Prostate gland (tissue), 2 donors: ENCODE data around the gene NAGA. TPM values are rescaled to one million over a fixed set of nuclear protein-coding genes. Genes with fewer than 3 reads are reported as not detected.
A peak's percentile ranks its signal among the peaks of the same experiment; 100 is the strongest.
"Not testable (repeated sequence)": the region's sequence is repeated elsewhere in the genome, so short reads cannot be mapped to it uniquely, and the experiment has no call there.

Experiments used
- DNase-seq: peaks from one replicate; pipeline ENCODE4 v3.0.0-alpha.2; 2019; ENCODE audit warnings: low spot score
- H3K27ac ChIP-seq, 2 donors: fragments of 200-600 bp; sonication (generic); 2 replicates each; pipeline ENCODE4 v1.5.1; 2017 to 2019
- H3K27me3 ChIP-seq: fragments of 200-600 bp; sonication (generic); replicated peaks from 2 replicates; pipeline ENCODE4 v1.5.1; 2019; ENCODE audit not compliant: insufficient read depth
- H3K36me3 ChIP-seq, 2 donors: fragments of 200-600 bp; sonication (generic); 1 replicate in 1 of 2; 2 replicates in 1 of 2; pipeline versions ENCODE4 v1.5.1 to v1.8.1; 2017 to 2019
- H3K4me1 ChIP-seq: fragments of 200-600 bp; sonication (generic); replicated peaks from 2 replicates; pipeline ENCODE4 v1.5.1; 2019
- H3K4me3 ChIP-seq, 2 donors: fragments of 200-600 bp; sonication (generic); 2 replicates each; pipeline ENCODE4 v1.5.1; 2017 to 2019
- H3K9me3 ChIP-seq: fragments of 200-600 bp; sonication (generic); 2 replicates; pipeline ENCODE4 v1.5.1; 2017
- CTCF ChIP-seq, 4 experiments: fragments of 200-600 bp in 2 of 4; fragments of 450-650 bp in 2 of 4; sonication (generic) in 2 of 4; IDR thresholded peaks; 1 replicate in 3 of 4; 2 replicates in 1 of 4; pipeline ENCODE4 v1.5.1; 2016 to 2019; ENCODE audit warnings: antibody characterized with exemption in 4 of 4, mild to moderate bottlenecking in 2 of 4, moderate library complexity in 2 of 4
- POLR2A ChIP-seq: fragments of 450-650 bp; IDR thresholded peaks from one replicate; pipeline ENCODE4 v1.6.1; 2016; ENCODE audit warnings: antibody characterized with exemption, mild to moderate bottlenecking
- POLR2AphosphoS5 ChIP-seq: sonication (generic); formaldehyde crosslinking; IDR thresholded peaks from one replicate; pipeline ENCODE4 v1.6.1; 2017; ENCODE audit warnings: antibody characterized with exemption
- whole genome bisulfite sequencing: methylation state at CpG from one replicate; pipeline ENCODE4 v1.1.5; 2018; 5-methylcytosine and 5-hydroxymethylcytosine counted together
- intact Hi-C: fragments of 100-400 bp; cut with DNase I; formaldehyde crosslinking; loops from one replicate; pipeline ENCODE4 v1.14.2; 2022
- total RNA-seq, 2 donors: library from RNA; depleted of rRNA; stranded (reverse); fragments of >200 nt; gene quantifications; one replicate each; pipeline ENCODE4 v1.1.0, GENCODE V29; 2016

NAGA gene
- total RNA-seq, 2 donors from 2014 or later: 41.5 to 47.1 TPM

- H3K9me3 ChIP-seq: no peaks in the 10 kb centered on the region
- H3K4me3 ChIP-seq: no peak overlapping the region
- H3K27me3 ChIP-seq: no peaks in the 10 kb centered on the region
- no peak for DNase-seq
- intact Hi-C loops: no loop called here
- WGBS: 90% methylated on average over 4 of the region's 4 CpGs
- no peaks in the 10 kb centered on the region for H3K4me1 ChIP-seq
- no peaks in the 10 kb centered on the region for H3K36me3 ChIP-seq
- H3K27ac ChIP-seq: no peak overlapping the region
- no peak for TF ChIP-seq CTCF (IDR thresholded peaks at IDR 0.05)
- no peak for TF ChIP-seq POLR2A
- TF ChIP-seq POLR2AphosphoS5: no peak
These were observed 41.2 kb upstream of the NAGA start for GRCh38 chr22:42111798-42112197.

- WGBS: 70% methylated on average over 18 of the region's 18 CpGs
These were observed 38.2 kb upstream of the NAGA start for GRCh38 chr22:42108848-42109247.

GRCh38 chr22:42104332-42104860, 33.8 kb upstream of the NAGA start:
- intact Hi-C loops, H3K36me3 ChIP-seq, H3K27me3 ChIP-seq, H3K4me1 ChIP-seq, H3K9me3 ChIP-seq, H3K4me3 ChIP-seq, H3K27ac ChIP-seq, DNase-seq: not testable (repeated sequence)
- WGBS: 88% methylated on average over 6 of the region's 6 CpGs

More at GRCh38 chr22:42108848-42109247, 38.2 kb upstream of the NAGA start:
- intact Hi-C loops: no loop called here
- no peak for DNase-seq
- Histone ChIP-seq H3K27me3 (no peaks in the 10 kb centered on the region), H3K27ac (no peak overlapping the region), H3K36me3 (no peaks in the 10 kb centered on the region), H3K4me3 (no peak overlapping the region), H3K9me3 (no peaks in the 10 kb centered on the region), H3K4me1 (no peaks in the 10 kb centered on the region)
- no peak for TF ChIP-seq CTCF (IDR thresholded peaks at IDR 0.05)
- no peak for TF ChIP-seq POLR2A
- TF ChIP-seq POLR2AphosphoS5: no peak

GRCh38 chr22:42101199-42101598, 30.6 kb upstream of the NAGA start:
- H3K27me3 ChIP-seq: no peaks in the 10 kb centered on the region
- H3K36me3 ChIP-seq: no peaks in the 10 kb centered on the region
- no peak for TF ChIP-seq POLR2A
- no peak for TF ChIP-seq POLR2AphosphoS5
- TF ChIP-seq CTCF (IDR thresholded peaks at IDR 0.05): no peak
- no peaks in the 10 kb centered on the region for H3K9me3 ChIP-seq
- no peaks in the 10 kb centered on the region for H3K4me1 ChIP-seq
- intact Hi-C loops: no loop called here
- no peak for DNase-seq
- no peak overlapping the region for H3K4me3 ChIP-seq
- no peak overlapping the region for H3K27ac ChIP-seq
- 98% methylated on average over 3 of the region's 3 CpGs for WGBS

GRCh38 chr22:42091455-42091782, 20.8 kb upstream of the NAGA start:
- TF ChIP-seq CTCF (IDR thresholded peaks at IDR 0.05) (no peak), POLR2AphosphoS5 (no peak), POLR2A (no peak)
- H3K27me3 ChIP-seq: no peaks in the 10 kb centered on the region
- H3K27ac ChIP-seq: peak overlapping the region; percentile 85 to 92
- intact Hi-C loops: loop anchor here (2.0 kb wide), 1 partner anchor 345 kb away; no protein-coding TSS in a partner anchor
- no peaks in the 10 kb centered on the region for H3K4me1 ChIP-seq
- H3K36me3 ChIP-seq: no peaks in the 10 kb centered on the region
- peak overlapping the region; percentile 62 to 68 for H3K4me3 ChIP-seq
- H3K9me3 ChIP-seq: no peaks in the 10 kb centered on the region
- DNase-seq: no peak
- WGBS: 27% methylated on average over 7 of the region's 7 CpGs
